ENCODE measurements around the gene DISC1.

The DISC1 gene

DNA sequence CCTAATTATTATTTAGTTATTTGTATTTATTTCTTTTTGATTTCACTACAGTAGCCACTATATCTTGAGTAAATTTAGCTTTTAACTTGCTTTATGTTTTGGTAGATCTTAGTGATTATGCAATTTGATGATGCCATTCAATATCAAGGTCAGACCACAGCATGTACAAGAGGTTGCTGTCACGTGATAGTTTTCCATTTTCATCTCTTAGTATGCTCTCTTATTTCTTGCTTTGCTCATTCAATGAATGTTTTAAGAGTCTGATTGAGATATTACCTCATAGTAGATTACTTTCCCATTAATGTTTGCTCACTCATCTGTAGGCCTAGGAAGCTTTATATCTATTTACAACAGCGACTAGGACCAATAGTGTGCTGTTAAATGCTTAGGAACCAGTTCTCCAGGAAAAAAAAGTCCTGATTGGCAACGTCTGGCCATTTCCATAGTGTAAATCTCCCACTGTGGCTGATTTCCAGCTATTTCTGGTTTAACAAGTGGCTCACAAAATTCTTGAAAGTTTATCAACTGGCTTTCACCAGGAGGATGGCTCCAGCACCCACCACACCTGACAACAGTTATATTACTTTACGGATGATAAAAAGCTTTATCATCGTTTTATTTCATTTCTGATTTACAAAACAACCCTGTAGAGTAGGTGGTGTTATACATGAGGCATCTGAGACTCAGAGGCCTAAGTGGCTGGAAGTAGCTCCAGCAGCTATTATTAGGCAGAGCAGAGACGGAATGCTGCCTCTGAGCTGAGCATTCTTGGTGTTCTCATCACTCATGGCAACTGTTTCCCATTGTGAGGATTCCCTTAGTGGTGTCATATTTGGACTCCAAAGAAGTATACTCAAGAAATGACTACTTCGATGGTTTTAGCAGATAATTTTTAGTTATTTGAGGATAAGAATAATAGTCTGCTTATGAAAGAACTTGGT is 235.2 kb downstream of the DISC1 start:
- no peak for DNase-seq

DNA sequence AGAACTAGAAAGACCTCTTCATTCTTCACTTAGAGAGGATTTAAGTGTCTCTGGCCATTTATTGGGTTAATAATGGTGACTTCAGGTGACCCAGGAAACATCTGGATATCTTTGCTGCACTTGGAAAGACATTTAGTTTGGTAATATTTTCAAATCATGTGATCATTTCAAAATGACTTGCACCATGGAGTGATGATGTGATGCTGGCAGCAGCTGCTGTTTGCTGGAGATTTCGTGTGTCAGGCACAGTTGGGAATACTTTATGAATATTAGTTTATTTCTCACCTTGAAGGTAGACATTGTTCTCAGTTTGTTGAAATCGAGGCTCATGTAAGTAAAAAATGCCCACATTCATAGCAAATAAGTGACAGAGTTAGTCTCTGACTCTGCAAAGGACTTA is 236.0 kb downstream of the DISC1 start:
- no peak for DNase-seq

DNA sequence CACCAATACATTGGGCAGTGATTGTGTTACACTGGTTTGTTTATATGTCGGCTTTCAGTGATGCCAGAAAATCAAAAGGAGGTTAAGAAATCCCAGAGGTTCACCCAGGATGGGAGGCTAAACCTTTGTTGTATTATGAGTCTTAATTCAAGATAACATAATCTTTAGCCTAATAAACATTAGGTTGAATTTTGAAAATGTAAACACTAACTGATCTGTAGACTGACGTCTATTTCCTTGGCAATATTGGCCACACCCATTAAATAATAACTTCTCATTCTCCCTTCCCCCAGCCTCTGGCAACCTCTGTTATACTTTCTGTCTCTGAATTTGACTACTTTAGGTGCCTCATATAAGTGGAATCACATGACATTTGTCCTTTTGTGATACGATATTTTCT is 238.7 kb downstream of the DISC1 start:
- no peak for DNase-seq

DNA sequence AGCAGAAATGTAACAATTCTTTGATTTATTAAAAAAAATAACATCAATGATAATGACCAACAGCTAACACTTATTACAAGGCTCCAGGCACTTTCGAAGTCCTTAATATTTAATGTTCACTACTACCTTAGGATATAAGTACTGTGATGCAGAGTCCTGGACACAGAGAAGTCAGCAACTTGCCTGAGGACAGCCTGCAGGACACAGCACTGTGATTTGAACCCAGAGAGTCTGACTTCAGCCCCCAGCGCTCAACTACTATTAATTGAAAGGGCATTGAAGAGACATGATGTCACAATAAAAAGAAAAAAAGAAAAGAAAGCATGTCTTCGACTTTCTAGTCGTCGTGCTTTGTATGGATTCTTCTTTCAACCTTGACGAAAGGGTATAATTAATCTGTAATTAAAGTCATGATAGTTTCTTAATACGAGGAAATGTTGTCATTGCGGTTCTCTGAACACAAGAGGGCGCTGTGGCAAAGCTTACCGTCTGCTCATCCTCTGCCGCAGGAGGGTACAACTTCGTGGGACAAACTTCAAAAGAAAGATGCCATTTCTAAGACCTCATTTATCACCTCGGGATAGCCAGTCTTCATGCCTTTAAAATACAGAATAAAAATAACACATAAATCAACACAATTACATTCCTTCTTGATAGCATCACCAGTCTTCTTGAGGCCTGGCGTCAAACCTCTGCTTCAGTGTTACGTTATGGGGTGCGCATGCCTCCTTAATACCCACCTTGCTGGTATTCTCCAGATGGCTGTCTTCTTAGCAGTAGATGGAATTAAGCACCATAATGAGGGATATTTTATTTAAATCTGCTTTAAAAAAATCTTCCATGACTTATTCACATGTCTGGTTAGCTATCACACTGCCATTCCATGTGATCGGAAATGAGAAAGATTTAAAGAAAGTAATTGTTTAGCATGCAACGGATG is 240.1 kb downstream of the DISC1 start:
- DNase-seq = peak in 6 of 14 donors; percentile 2 to 42 (median 12)

DNA sequence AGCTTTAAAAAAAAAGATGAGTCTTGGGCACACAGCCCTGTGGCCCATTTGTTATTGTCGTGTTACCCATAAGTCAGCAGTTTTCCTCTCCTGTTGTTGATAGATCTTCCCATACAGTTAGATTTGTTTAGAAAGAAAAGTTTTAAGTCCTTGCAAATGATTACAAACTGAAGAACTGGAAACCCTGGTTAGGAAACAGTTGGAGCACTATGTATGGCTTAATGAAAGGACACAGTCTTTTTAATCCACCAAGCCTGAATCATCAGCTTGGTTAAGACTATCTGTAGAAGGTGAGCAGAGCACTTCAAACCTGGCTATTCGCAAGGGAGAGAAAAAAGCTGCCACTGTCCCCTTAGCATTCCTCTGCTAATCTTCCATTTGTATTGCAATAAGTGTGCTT is 241.0 kb downstream of the DISC1 start:
- DNase-seq = no peak

DNA sequence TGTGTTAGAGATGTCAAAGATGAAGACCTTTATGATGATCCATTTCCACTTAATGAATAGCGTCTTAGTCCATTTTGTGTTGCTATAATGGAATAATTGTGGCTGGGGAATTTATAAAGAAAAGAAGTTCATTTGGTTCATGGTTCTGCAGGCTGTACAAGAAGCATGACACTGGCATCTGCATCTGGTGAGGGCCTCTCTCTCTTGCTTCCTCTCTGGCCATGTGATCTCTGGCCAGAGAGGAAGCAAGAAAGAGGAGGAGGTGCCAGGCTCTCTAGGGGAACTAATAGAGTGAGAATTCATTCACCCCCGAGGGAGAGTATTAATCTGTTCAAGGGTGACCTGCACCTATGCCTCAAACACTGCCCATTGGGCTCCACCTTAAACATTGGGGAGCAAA is 242.8 kb downstream of the DISC1 start:
- DNase-seq = no peak

DNA sequence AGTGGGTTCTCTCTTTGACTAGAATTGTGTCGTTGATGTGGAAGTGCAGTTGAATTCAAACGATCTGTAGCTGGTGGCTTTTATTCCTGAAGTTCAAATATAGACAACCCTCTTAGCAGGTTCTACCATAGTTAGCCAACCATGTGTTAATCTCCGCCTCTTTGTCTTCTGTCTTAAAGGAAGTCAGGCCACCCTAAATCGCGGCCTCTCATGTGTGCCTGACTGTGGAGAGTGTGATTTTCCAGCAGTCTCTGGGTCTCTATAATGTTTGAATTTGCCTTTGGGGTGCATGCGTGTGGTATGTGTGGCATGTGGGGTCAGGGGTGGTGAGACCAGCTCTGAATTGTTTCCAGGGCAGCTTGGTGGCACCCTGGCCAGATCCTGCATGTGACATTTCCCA is 244.9 kb downstream of the DISC1 start:
- DNase-seq = no peak

DNA sequence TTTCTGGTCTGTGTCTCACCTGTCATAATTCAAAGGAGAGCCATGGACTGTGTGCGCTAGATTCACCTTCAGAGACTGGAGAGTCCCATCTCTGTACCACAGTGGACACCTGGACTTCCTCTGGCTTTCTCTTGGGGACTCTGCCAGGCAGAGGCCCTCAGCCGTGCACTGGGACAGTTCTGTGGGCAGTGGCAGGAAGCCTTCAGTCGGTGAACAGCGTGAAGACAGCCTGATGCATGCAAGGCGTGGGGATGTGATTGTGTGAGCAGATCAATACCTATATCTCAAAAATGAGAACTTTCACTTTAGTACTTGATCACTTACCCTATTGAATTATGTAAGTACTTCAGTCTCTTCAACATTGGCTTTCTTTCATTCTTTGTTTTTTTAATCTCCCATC is 245.3 kb downstream of the DISC1 start:
- DNase-seq = no peak

DNA sequence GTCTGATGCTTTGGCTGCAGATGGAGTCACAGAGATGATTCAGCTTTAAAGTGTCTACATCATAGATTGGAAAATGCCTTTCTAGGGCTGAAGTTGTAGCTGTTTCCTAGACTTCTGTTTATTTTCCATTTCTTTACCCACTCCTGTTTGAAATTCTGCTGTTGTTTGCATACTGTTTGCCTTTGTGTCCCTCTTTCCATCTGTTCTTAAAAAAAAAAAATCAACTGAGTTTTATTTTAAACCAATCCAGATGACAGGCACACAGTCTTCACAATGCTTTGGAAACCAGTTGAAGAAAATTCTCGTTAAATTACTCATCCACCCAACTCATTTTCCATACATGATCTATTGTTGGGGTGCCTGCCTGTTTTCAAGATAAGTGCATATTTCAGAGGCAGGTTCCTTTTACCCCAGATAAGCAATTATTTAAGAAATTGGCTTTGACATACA is 245.9 kb downstream of the DISC1 start:
- DNase-seq = no peak

DNA sequence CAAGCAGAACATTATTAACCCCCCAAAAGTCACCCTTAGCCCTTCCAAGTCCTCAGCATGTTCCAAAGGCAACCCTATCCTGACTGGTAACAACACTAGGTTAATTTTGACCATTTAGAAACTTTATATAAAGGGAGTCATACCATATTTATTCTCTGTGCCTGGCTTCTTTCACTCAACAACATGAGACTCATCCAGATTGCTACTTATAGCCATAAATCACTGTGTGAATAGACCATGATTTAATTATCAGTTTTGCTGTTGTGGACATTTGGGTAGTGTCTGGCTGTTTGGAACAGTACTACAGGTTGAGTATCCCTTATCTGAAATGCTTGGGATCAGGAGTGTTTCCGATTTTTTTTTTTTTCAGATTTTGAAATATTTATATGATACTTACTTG is 252.1 kb downstream of the DISC1 start:
- no peak for DNase-seq

DNA sequence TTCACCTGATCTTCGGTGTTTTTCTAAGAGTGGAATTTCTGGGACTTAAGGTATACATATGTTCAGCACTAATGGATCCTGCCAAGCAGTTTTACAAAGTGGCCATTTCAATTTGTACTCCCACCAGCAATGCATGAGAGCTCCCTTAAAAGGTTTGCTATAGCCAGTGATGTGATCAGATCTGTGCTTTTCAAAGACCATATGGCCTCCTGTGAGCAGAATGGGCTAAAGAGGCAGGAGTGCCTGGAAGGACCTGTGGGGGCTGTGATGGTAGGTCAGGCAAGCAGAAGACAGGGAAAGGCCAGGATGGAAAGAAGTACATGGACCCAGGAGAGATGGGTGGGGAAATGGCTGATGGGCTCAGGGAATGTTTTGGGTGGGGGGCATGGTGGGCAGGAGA is 252.7 kb downstream of the DISC1 start:
- no peak for DNase-seq

DNA sequence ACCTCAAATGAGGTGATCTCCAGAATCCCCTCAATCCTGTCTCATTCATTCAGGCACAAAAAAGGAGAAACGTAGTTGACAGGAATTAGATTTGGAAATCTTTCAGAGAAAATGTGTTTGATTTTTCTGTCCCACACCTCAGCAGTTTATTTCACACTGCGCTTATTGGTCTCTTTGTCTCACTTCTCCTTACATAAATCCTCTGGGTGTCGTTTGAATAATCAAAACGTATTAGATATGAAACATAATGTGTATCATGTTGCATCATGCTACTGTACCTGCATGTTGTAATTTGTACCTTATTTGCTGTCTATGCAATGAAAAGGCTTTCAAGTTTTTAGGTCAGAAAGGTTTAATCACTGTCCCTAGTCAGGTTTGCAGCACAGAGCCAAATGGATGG is 255.7 kb downstream of the DISC1 start:
- DNase-seq = no peak

DNA sequence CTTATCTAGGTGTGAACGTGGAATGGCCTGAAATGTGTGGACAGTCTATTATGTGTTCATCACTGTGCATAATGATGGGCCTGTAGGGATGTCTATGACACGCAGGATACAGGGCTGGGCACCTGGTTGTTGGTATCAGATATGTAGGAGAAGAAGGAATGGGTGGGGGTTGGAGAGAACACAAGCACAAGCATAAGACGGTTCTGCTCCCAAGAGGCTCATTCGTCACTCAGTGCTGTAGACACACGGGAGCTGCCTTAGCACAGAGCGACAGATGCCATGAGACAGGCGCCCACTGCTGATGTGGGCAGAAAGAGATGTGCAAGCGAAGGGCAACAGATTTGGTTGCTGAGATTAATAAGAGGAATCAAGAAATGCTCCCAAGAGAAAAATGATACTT is 256.2 kb downstream of the DISC1 start:
- DNase-seq = no peak

DNA sequence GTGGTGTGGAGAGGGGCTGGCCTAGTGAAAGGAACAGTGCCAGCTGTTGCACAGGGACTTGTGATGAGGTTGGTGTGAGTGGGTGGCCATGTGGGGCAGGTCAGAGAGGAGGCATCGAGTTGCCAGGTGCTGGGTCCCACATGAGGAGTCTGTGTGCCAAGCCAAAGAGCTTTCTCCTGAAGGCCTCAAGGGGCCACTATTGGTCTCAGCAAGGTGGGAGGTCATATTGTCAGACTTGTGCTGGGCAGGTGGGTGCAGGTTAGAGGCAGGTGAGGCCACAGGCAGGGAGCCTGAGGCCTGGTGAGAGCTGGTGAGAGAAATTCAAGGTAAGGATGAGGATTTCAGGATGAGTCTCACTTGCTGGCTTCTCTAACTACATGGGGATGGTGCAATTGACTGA is 256.8 kb downstream of the DISC1 start:
- DNase-seq = no peak

DNA sequence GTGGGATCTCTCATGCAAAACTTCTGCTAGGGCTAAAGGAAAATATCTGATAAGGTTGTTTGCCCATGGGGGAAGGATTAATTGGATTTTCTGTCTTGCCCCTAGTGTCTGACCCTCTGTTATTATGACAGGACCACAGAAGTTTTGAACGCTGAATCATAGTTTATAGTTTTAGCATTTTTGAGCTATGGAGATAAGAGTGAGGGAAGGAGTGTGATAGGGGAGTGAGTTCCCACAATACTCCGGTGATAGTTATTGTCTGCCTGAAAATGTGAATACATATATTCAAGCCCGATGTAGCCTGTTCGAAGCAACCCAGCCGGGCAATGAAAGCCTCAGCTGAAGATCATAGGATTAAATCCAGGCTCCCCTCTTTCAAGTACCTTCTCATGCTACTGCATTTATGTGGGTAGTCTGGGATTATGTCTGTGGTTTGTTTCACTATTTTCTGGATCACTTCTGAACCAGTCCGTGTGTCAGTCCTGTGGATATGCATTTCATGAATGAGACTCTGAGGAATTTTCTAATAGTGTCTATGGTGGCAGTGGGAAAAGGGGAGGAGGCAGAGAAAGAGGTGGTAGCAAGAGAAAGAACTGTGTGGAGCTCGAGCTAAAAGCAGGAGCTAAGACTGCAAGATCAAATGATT is 258.7 kb downstream of the DISC1 start:
- DNase-seq = no peak

DNA sequence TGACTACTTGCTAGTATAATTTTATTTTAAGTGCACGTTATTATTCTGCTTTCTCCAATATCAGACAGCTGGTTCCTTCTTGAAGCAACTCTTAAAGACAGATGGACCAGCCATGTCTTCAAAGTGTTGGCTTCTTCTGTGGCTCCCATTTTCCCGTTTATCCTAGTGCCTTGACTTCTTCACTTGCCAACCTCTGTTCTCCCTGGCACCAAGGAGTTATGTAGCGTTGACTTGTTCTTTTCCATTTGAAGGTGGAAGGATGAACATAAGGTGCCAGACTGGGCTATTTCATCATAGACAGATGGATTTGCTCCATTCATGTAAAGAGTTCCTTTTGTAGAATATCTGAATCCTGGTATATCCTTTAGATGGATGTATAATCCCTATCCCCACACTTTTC is 260.6 kb downstream of the DISC1 start:
- DNase-seq = no peak

DNA sequence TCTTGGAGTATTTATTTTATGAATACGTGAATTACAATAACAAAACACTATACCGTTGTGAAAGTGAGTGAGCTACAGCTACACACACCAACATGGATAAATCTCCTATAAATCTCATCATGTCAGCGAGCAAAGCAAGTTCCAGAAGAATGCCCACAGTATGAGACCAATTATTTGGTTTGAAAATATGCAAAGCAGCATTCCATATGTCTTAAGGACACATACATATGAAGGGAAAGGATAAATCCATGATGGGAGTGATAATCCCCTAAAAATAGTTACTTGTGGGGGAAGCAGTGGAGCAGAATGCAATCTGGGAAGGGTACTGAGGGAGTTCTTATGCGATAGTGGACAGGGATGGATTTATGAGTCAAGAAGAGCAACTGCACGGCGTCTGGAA is 261.3 kb downstream of the DISC1 start:
- no peak for DNase-seq

DNA sequence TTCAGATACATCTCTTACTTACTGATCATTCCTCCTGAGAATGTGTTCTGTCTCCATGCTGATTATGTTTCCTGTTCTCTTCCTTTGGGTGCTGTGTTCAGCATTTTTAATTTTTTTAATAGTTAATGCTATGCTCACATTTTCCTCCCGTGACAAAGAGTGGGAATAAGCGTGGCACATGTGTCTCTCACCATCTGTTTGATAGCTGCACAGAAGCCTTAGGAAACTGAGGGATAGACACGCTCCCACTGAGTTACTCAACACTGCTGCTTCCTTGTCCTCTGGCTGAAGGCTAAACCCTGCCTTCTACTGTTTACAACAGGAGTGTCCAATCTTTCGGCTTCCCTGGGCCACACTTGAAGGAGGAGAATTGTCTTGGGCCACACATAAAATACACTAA is 264.2 kb downstream of the DISC1 start:
- DNase-seq = no peak

DNA sequence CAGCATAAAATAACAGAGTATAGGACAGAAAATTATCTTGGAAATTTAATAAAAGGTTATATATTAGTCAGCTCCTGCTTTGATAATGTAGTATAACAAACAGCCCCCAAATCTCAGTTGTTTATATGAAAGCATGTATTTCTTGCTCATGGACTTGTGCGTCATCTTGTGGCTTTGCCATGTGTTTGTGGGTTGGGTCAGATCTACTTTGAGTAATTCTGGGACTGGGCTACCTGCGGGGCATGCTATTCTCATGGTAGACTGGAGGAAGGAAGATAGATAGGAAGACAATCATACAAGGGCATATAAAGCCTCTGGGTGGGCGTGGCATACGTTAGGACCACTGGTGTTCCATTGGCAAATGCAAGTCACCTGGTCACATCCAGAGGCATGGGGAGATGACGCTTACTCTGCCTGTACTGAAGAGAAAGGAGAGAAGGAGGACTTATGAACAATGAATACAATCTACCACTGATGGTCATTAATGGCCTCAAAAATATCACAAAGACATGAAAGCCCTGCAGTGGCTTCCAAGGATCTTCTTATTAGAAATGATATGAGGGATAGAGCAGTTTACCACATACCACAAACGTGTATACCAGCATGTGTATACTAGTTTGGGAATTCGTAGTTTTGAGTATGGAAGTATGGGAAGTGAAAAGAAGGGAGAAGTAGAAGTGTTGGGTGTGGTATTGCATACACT is 267.0 kb downstream of the DISC1 start:
- DNase-seq = no peak

DNA sequence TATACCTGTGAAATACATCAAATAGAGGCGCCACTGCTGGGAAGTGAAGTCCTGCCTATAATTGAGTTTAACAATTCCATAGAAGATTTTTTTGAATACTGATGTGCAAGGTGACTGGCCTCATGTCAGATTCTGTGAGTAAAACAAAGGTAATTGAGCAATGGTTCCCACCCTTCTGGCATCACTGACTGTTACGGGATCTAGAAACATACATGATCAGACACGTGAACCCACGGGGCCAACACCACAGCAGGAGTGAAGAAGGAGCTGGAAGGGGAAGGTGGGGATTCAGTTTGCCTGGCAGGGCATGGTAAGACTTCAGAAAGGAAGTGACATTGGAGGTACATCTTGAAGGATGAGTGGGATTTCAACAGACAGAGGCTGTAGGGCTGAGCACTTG is 270.2 kb downstream of the DISC1 start:
- DNase-seq = no peak

DNA sequence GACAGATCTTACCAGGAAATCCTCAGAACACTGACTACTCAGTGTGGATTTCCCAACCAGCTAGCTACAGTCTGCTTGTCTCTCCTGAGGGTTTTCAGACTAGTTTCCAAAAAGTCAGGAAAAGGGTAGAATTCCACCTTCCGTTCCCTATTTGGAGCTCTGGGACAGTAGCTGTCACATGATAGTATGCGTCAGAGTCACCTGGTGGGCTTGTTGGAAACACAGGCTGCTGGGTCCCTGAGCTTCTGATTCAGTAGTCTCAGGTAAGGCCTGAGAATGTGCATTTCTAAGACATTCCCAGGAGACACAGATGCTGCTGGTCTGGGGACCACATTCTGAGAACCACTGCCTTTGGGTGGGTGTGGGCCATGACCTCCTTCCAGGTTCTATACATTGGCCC is 272.5 kb downstream of the DISC1 start:
- no peak for DNase-seq

DNA sequence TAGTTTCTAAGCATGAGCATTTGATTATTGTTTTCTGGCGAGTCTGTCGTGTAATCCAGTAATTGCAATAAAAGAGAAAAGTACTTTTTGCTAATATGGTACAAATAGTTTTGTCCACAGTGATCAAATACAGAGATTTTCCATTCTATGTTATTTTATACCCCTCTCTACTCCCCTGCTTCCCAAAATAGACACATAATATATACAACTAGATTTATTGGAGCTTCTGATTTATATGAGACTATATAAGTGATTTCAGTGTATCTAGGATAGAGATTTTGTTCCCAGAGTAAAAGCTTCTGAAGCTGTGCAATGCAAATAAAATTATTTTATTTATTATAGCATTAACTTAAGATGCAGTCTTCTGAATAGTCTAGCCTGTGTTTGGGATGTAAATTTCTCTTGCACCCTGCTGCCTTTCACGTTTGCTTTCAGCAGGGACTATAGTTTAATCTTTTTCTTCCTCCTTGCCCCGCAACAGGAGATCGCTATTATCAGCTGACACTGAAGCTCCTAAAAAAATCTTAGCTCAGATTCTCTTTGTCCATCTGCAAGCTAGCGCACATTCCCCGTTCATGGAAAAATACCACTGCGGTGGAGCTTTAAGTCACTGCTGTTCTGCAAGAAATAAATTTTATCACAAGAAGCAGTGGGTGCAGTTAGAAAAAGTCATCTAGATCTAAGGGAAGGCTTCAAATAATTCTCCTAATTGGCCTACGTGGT is 273.3 kb downstream of the DISC1 start:
- DNase-seq = no peak

All from C1 segment of cervical spinal cord (tissue), 14 donors.